ENCODE data around the gene SLC20A1.

GRCh38 chr2:112621790-112622527, 23.8 kb upstream of the SLC20A1 start:
- no peak for TF ChIP-seq CTCF (conservative IDR thresholded peaks at IDR 0.05)
- no peak for TF ChIP-seq EZH2 (IDR thresholded peaks at IDR 0.05; ENCODE audit: low read depth)
